OCI-LY1 (cell line): ENCODE measurements around the gene ADAMTS17.

Experiments used
- H2AFZ ChIP-seq: fragments of 200-600 bp; sonication (generic), shearing (Covaris generic); 2 replicates; pipeline ENCODE4 v1.6.0; 2014; ENCODE audit warnings: antibody characterized with exemption, mild to moderate bottlenecking, low read length
- H3F3A ChIP-seq: fragments of 200-600 bp; sonication (generic), shearing (Covaris generic); 2 replicates; pipeline ENCODE4 v1.6.0; 2014; ENCODE audit warnings: mild to moderate bottlenecking, antibody characterized with exemption, low read length, moderate library complexity; ENCODE audit not compliant: insufficient read depth
- H3K27ac ChIP-seq: fragments of 200-600 bp; sonication (generic); 2 replicates; pipeline ENCODE4 v1.5.1; 2014; ENCODE audit warnings: low read length, mixed run types, mild to moderate bottlenecking, low read depth; ENCODE audit not compliant: poor library complexity, severe bottlenecking
- H3K27me3 ChIP-seq: fragments of 200-600 bp; sonication (generic); 2 replicates; pipeline ENCODE4 v1.6.0; 2014; ENCODE audit warnings: antibody characterized with exemption, mild to moderate bottlenecking, low read length, moderate library complexity; ENCODE audit not compliant: insufficient read depth
- H3K36me3 ChIP-seq: fragments of 200-600 bp; sonication (generic); 2 replicates; pipeline ENCODE4 v1.6.1; 2014; ENCODE audit warnings: mild to moderate bottlenecking, antibody characterized with exemption, low read length, moderate library complexity, mixed read lengths; ENCODE audit not compliant: insufficient read depth
- H3K4me1 ChIP-seq: fragments of 200-600 bp; sonication (generic); 2 replicates; pipeline ENCODE4 v1.5.1; 2014; ENCODE audit warnings: mild to moderate bottlenecking, low read length, moderate library complexity; ENCODE audit not compliant: insufficient read depth, severe bottlenecking
- H3K4me2 ChIP-seq: fragments of 200-600 bp; sonication (generic), shearing (Covaris generic); 2 replicates; pipeline ENCODE4 v1.6.1; 2014; ENCODE audit warnings: low read length
- H3K4me3 ChIP-seq: fragments of 200-600 bp; sonication (generic); 2 replicates; pipeline ENCODE4 v1.5.1; 2014; ENCODE audit warnings: low read length, low read depth, mild to moderate bottlenecking, mixed read lengths; ENCODE audit not compliant: poor library complexity, severe bottlenecking
- H3K79me2 ChIP-seq: fragments of 200-600 bp; shearing (Covaris generic); 2 replicates; pipeline ENCODE4 v1.6.1; 2016; ENCODE audit warnings: mixed run types, low read length, mixed read lengths; ENCODE audit not compliant: insufficient read depth
- H3K9ac ChIP-seq: fragments of 200-600 bp; sonication (generic), shearing (Covaris generic); 2 replicates; pipeline ENCODE4 v1.6.1; 2014; ENCODE audit warnings: mild to moderate bottlenecking, low read length, mixed read lengths
- H3K9me2 ChIP-seq: fragments of 200-600 bp; sonication (generic), shearing (Covaris generic); 2 replicates; pipeline ENCODE4 v1.6.1; 2014; ENCODE audit warnings: low read depth, mild to moderate bottlenecking, low read length, mixed read lengths
- H3K9me3 ChIP-seq: fragments of 200-600 bp; shearing (Covaris generic); 2 replicates; pipeline ENCODE4 v1.6.1; 2014; ENCODE audit warnings: low read length, mixed read lengths
- H4K20me1 ChIP-seq: fragments of 200-600 bp; sonication (generic), shearing (Covaris generic); 2 replicates; pipeline ENCODE4 v1.6.0; 2016; ENCODE audit warnings: mild to moderate bottlenecking, low read length; ENCODE audit not compliant: insufficient read depth
- EZH2 ChIP-seq: fragments of 200-600 bp; sonication (generic), shearing (Covaris generic); IDR thresholded peaks from 2 replicates; pipeline ENCODE4 v1.8.0; 2017; ENCODE audit warnings: borderline replicate concordance, mixed run types, mild to moderate bottlenecking, antibody characterized with exemption, low read length, moderate library complexity, mixed read lengths
- TF ChIP-seq, protein P1 (sequence below): fragments of 200-600 bp; sonication (generic), shearing (Covaris generic); IDR thresholded peaks from 2 replicates; pipeline ENCODE4 v1.5.1; 2017; ENCODE audit warnings: mild to moderate bottlenecking, antibody characterized with exemption, low read length, moderate library complexity, mixed read lengths

ADAMTS17 gene

DNA sequence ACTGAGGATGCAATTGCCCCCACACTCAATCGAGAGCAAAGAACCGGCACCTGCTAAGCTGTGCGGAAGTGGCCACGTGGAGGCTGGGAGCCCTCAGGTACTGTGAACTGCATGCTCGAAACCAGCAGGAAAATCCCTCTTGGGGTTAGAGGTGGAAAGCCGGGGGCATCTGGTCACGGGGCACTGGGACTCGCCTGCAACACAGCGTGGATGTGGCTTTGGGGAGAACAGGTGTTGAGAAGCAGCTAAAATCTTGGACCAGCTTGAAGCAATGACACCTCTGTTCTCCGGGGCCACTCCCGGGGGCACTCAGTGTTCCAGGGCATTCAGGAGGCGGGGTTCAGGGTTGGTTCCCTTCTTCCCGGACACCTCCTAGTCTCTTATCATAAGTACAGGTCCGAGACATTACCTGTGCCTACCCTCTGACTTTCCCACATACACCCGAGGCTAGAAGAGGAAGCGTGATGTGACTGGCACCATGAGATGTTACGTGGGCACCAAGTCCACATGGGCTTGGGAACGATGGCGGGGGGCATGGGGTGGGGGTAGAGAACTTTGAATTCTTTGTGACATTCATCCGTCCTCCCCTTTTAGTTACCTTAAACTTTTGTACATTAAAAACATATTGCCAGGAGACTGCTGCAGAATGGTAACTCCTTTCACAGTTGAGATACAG is 172.0 kb downstream of the ADAMTS17 start:
- H3K27me3 ChIP-seq, result no peaks in the 10 kb centered on the region; the same call in 1 of the 2 replicates
- no peaks in the 10 kb centered on the region for H3F3A ChIP-seq
- H3K4me2 ChIP-seq, result no peak overlapping the region
- peaks cover 3% of the 10 kb centered on the region; the same call in 1 of the 2 replicates for H3K9me3 ChIP-seq
- H3K4me1 ChIP-seq, result no peaks in the 10 kb centered on the region
- H4K20me1 ChIP-seq, result no peaks in the 10 kb centered on the region
- H3K4me3 ChIP-seq, result no peak overlapping the region
- no peak overlapping the region for H3K27ac ChIP-seq
- TF ChIP-seq, protein P1, sequence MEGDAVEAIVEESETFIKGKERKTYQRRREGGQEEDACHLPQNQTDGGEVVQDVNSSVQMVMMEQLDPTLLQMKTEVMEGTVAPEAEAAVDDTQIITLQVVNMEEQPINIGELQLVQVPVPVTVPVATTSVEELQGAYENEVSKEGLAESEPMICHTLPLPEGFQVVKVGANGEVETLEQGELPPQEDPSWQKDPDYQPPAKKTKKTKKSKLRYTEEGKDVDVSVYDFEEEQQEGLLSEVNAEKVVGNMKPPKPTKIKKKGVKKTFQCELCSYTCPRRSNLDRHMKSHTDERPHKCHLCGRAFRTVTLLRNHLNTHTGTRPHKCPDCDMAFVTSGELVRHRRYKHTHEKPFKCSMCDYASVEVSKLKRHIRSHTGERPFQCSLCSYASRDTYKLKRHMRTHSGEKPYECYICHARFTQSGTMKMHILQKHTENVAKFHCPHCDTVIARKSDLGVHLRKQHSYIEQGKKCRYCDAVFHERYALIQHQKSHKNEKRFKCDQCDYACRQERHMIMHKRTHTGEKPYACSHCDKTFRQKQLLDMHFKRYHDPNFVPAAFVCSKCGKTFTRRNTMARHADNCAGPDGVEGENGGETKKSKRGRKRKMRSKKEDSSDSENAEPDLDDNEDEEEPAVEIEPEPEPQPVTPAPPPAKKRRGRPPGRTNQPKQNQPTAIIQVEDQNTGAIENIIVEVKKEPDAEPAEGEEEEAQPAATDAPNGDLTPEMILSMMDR, result no peak
- TF ChIP-seq EZH2, result no peak
- no peaks in the 10 kb centered on the region for H3K79me2 ChIP-seq
- H2AFZ ChIP-seq, result no peak overlapping the region
- no peaks in the 10 kb centered on the region for H3K9me2 ChIP-seq
- H3K9ac ChIP-seq, result no peak overlapping the region
- H3K36me3 ChIP-seq, result no peaks in the 10 kb centered on the region

DNA sequence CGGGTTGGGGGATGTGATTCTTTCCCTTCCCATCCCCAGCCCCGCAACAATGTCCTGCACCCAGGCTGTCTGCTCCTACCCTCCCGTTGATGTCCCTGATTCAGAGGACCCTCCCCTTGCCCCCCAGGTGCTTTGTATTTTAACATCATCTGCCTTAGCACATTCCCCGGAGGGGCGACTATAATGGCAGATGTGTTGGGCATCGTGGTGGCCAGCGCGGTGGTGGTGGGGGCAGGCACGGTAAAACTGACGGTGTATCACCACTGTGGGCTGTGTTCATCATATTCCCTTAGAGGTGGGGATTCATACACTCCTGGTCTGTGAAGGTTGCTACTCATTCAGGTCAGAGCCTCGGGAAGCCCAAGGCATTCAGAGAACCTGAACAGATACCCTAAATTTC is 173.0 kb downstream of the ADAMTS17 start:
- no peak for TF ChIP-seq EZH2
- TF ChIP-seq, protein P1, result no peak
- Histone ChIP-seq H4K20me1 (no peaks in the 10 kb centered on the region), H3K4me3 (no peak overlapping the region), H3K36me3 (no peaks in the 10 kb centered on the region), H3K27ac (no peak overlapping the region), H3K9me2 (no peaks in the 10 kb centered on the region), H2AFZ (no peak overlapping the region), H3F3A (no peaks in the 10 kb centered on the region), H3K4me2 (no peak overlapping the region), H3K27me3 (no peaks in the 10 kb centered on the region; the same call in 1 of the 2 replicates), H3K79me2 (no peaks in the 10 kb centered on the region), H3K9ac (no peak overlapping the region), H3K4me1 (no peaks in the 10 kb centered on the region), H3K9me3 (peaks cover 3% of the 10 kb centered on the region; the same call in 1 of the 2 replicates)

DNA sequence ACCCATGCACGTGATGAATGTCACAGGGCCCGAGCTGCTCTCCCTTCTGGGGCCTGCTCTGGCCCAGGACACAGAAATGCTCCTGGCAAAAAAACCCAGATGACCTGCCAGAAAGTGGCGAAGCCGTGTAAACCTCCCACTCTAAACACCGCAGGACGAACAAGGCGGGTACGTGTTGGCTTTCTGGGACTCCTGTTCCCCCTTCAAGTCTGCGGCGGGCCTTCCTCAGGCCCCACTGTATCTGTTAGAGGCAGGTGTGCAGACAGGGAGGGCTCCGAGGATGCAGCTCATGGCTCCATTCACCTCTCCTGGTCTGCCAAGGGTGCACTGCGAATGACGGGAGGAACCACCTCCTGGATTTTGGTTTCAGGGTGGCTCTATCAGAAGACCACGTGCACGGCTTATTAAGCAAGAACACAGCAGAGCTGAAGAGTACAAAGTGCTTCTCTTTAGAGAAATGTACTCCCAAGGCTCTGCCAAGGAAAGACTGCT is 173.8 kb downstream of the ADAMTS17 start:
- no peaks in the 10 kb centered on the region for H3K36me3 ChIP-seq

More for the DNA sequence above, 173.8 kb downstream of the ADAMTS17 start:
- Histone ChIP-seq H3K4me2 (no peak overlapping the region), H3K4me3 (no peak overlapping the region), H3K27me3 (no peaks in the 10 kb centered on the region; the same call in 1 of the 2 replicates), H3K79me2 (no peaks in the 10 kb centered on the region), H3K27ac (no peak overlapping the region), H4K20me1 (no peaks in the 10 kb centered on the region), H3K9me2 (no peaks in the 10 kb centered on the region), H3K9ac (no peak overlapping the region), H3K4me1 (no peaks in the 10 kb centered on the region), H3K9me3 (peaks cover 3% of the 10 kb centered on the region; the same call in 1 of the 2 replicates), H2AFZ (no peak overlapping the region), H3F3A (no peaks in the 10 kb centered on the region)
- TF ChIP-seq, protein P1, result no peak
- no peak for TF ChIP-seq EZH2
